ENCODE results near the gene THEMIS2.

GRCh38 chr1:27862671-27863537 is 9.4 kb upstream of the THEMIS2 start:
- no peak for TF ChIP-seq CTCF (conservative IDR thresholded peaks at IDR 0.05 in 1 of 2, IDR thresholded peaks at IDR 0.05 in 1 of 2; ENCODE audit: extremely low read depth in 1 of 2, insufficient read depth in 1 of 2, low read depth in 1 of 2, low read length in 2 of 2)
- TF ChIP-seq EZH2 (IDR thresholded peaks at IDR 0.05; ENCODE audit: borderline replicate concordance, low read length) = no peak

Measured in mammary epithelial cell (primary cell).